Cardiac muscle cell (in vitro differentiated cells and primary cell): ENCODE measurements around the gene BRD3. TPM values are rescaled to one million over a fixed set of nuclear protein-coding genes. Genes with fewer than 3 reads are reported as not detected.

Experiments
- DNase-seq, 2 donors: peaks; one replicate each; pipeline versions ENCODE4 v3.0.0 to v3.0.0-alpha.2; 2010 to 2017; ENCODE audit warnings: low read depth in 1 of 2, low spot score in 1 of 2
- H3K27ac ChIP-seq: fragments of 200-600 bp; sonication (generic); 2 replicates; pipeline ENCODE4 v1.5.1; 2016
- H3K27me3 ChIP-seq: fragments of 200-600 bp; sonication (generic); 2 replicates; pipeline ENCODE4 v1.6.0; 2016; ENCODE audit warnings: control low read depth
- H3K36me3 ChIP-seq: fragments of 200-600 bp; sonication (generic); 2 replicates; pipeline ENCODE4 v1.5.1; 2016; ENCODE audit warnings: control low read depth
- H3K4me1 ChIP-seq: fragments of 200-600 bp; sonication (generic); 2 replicates; pipeline ENCODE4 v1.8.1; 2017; ENCODE audit warnings: low read depth, mild to moderate bottlenecking, mixed run types
- H3K4me3 ChIP-seq: fragments of 200-600 bp; sonication (generic); 2 replicates; pipeline ENCODE4 v1.5.1; 2016; ENCODE audit warnings: mild to moderate bottlenecking
- H3K9me3 ChIP-seq: fragments of 200-600 bp; sonication (generic); 2 replicates; pipeline ENCODE4 v1.5.1; 2017; ENCODE audit warnings: low read depth, mild to moderate bottlenecking, control low read depth
- polyA plus RNA-seq: library from polyadenylated mRNA; unstranded; fragments of >200 nt; fragmentation: Nextera tagmentation; extraction: Ambion mirVana; gene quantifications from 2 replicates; pipeline ENCODE4 v1.2.1, GENCODE V29; 2016
- total RNA-seq: library from RNA; depleted of rRNA; stranded (reverse); fragments of >200 nt; gene quantifications from 2 replicates; pipeline ENCODE4 v1.2.3, GENCODE V29; 2016
- TF ChIP-seq, protein P1 (sequence below): IDR thresholded peaks from 2 replicates; pipeline ENCODE4 v1.5.1; 2012; ENCODE audit warnings: low read depth, mild to moderate bottlenecking, low read length

Gene BRD3
- total and polyA plus RNA-seq, 2 experiments from 2014 or later: 42.6 to 44.9 TPM

DNA sequence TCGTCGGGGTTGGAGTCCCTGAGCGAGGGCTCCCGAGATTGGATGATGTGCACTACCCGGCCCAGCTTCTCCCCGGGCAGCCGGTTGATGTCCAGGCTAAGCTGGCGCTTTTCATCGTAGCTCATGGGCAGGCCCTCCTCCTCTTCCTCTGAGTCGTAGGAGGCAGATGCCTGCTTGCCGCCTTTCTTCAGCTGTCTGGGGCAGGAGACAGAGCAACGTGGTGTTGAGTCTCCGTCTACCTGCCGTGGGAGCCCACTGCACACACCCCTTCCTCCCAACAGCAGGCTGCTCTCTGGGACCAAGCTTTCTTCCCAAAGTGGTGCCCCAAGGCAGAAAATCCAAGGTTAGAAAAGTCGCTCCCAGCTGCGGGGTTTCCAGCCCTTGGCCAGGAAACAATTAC, 31.7 kb downstream of the BRD3 start:
- Histone ChIP-seq H3K27ac (no peak overlapping the region), H3K4me3 (no peak overlapping the region), H3K4me1 (no peaks in the 10 kb centered on the region), H3K9me3 (no peaks in the 10 kb centered on the region), H3K27me3 (no peaks in the 10 kb centered on the region), H3K36me3 (peaks cover 52% of the 10 kb centered on the region)
- TF ChIP-seq, protein P1, sequence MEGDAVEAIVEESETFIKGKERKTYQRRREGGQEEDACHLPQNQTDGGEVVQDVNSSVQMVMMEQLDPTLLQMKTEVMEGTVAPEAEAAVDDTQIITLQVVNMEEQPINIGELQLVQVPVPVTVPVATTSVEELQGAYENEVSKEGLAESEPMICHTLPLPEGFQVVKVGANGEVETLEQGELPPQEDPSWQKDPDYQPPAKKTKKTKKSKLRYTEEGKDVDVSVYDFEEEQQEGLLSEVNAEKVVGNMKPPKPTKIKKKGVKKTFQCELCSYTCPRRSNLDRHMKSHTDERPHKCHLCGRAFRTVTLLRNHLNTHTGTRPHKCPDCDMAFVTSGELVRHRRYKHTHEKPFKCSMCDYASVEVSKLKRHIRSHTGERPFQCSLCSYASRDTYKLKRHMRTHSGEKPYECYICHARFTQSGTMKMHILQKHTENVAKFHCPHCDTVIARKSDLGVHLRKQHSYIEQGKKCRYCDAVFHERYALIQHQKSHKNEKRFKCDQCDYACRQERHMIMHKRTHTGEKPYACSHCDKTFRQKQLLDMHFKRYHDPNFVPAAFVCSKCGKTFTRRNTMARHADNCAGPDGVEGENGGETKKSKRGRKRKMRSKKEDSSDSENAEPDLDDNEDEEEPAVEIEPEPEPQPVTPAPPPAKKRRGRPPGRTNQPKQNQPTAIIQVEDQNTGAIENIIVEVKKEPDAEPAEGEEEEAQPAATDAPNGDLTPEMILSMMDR: no peak
- no peak for DNase-seq

DNA sequence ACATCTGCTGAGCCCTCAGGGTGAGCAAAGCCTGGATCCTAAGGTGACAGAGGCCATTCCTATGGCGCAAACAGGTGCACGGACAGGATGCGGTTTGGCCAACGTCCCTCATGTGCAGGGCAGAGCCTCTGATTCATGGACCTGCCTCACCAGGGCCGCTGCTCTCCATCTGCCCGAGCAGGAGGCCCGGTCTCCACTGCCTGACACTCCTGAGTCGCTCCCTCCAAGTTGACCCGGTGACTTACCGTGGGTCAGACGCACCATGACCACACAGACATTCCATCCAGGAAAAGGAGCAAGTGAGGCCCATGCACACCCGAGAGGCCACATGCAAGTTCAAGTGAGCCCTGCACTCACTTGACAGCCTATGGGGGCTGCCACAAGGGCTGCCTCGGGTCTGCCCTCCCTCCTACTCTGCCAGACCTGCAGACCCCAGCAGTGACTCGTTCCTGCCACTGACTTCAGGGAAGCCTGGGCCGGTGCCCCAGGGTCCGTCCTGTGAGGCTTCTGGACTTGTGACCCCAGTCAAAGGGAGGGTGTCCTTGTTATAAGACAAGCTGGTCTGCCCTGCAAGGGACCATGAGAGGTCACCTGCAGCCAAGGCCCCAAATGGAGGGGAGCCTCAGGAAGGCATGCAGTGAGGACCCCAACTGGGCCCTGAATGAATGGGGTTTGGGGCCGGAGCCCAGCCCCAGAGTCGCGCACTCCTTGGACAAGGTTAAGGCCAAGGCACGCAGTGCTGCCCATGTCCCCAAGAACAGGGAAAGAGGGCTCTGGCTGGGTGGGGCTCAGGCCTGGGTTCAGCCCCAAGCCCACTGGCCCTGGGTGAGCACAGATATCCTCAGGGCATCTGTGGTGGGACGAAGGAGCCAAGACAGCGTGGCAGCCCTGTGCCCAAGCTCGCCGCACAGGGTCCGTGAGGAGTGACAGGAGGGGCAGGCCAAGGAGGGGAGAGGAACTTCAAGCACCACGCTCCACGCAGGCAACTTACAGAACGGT, 32.5 kb downstream of the BRD3 start:
- Histone ChIP-seq H3K9me3 (no peaks in the 10 kb centered on the region), H3K4me1 (no peaks in the 10 kb centered on the region), H3K27ac (no peak overlapping the region), H3K36me3 (peaks cover 45% of the 10 kb centered on the region), H3K4me3 (no peak overlapping the region), H3K27me3 (no peaks in the 10 kb centered on the region)
- TF ChIP-seq, protein P1: no peak
- no peak for DNase-seq

DNA sequence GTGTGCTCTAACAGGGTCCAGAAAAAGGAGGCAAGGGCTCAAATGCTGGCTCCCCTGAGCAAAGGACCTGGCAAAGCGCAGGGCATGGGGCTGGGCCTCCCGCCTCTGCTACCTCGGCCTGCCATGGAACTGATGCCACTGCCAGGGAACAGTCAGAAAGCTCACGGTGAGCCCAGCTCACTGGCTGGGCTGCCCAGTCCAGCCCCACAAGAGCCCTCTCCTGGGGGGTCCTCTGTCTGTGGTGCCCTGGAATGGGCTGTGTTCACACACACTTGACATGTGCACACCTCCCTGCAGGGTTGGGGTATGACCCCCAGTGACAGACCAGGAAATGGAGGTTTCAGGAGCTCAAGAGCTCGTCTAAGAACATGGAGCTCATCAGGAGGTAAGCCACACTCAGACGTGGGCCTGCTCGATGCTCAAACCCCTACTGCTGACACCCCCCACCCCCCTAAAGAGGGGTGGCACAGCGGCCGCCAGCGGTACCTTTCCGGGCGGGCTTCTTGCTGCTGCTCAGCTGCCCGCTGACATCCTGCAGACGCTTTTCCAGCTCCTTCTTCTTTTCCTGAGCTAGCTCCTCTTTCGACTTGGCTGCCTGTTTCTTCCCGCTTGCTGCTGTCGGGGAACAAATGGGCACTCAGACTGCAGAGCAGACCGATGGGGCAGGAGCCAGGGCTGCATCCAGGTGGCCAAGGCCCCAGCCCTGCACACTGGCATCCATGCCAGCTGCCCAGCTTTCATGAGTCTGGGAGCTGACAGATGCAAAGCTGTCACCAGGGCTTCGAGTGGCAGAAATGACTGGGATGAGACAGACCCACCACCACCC, 33.4 kb downstream of the BRD3 start:
- TF ChIP-seq, protein P1: no peak
- H3K27ac ChIP-seq: no peak overlapping the region
- H3K9me3 ChIP-seq: no peaks in the 10 kb centered on the region
- no peaks in the 10 kb centered on the region for H3K27me3 ChIP-seq
- peaks cover 43% of the 10 kb centered on the region for H3K36me3 ChIP-seq
- no peaks in the 10 kb centered on the region for H3K4me1 ChIP-seq
- no peak overlapping the region for H3K4me3 ChIP-seq
- no peak for DNase-seq

- peaks cover 43% of the 10 kb centered on the region for H3K36me3 ChIP-seq
These were observed 34.2 kb downstream of the BRD3 start for GRCh38 chr9:134033516-134034214.

More at GRCh38 chr9:134033516-134034214, 34.2 kb downstream of the BRD3 start:
- TF ChIP-seq, protein P1: no peak
- Histone ChIP-seq H3K9me3 (no peaks in the 10 kb centered on the region), H3K27me3 (no peaks in the 10 kb centered on the region), H3K27ac (no peak overlapping the region), H3K4me3 (no peak overlapping the region), H3K4me1 (no peaks in the 10 kb centered on the region)
- DNase-seq: no peak
